GM21529 (cell line): ENCODE measurements around the gene RAET1G.
"Not testable (repeated sequence)": the region's sequence is repeated elsewhere in the genome, so short reads cannot be mapped to it uniquely, and the experiment has no call there.

Source experiments
- ATAC-seq: cut with Tn5 transposase; IDR thresholded peaks from one replicate; pipeline ENCODE4 v1.9.1; 2021; ENCODE audit not compliant: unreplicated experiment

RAET1G gene

DNA sequence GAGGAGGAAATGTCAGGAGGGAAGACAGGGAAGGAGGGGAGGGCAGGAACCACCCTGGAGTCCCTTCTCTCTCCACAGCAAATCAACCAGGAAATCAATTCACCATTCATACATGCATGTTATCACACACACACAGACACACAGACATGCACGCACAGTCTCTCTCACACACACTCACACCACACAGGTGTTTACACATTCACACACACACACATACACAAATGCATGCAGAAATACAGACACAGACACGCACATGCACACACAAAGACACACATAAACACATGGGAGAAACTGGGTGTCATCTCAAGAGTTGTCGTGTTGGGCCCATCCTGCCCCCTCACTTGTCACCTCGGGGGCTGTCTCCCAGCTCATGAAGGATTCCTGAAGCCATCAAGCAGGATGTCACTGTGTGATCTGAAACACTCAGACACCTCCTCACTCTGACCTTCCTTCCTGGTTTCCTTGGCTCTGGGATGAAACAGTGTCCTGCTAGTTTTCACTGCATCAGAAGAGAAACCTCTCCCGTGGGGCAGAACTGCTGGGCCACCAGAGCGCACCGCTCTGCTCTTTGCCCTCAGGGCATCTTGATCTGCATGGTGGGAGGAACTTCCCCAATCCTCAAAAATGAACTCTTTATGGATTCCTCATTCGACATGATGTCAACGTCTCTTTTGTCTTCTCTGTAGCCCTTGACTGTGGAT lies 9.2 kb downstream of the RAET1G start:
- no peak for ATAC-seq

DNA sequence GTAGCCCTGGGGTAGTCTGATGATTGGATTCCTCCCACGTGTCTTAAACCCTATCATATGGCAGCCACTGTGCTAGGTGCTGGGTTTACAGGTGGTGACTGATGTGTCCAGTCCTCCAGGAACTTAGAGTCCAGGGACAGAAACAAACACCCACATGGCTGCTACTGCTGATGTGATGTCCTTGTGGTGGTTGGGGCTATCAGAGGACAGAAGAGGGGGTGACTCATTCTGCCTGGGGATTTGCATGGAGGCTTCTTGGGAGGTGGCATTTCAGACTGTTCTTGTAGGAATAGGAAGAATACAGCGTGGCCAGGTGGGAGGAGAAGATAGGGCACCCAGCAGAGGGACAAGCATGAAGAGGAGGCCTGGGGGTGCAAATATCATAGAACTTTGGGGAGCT lies 9.8 kb downstream of the RAET1G start:
- ATAC-seq: no peak

DNA sequence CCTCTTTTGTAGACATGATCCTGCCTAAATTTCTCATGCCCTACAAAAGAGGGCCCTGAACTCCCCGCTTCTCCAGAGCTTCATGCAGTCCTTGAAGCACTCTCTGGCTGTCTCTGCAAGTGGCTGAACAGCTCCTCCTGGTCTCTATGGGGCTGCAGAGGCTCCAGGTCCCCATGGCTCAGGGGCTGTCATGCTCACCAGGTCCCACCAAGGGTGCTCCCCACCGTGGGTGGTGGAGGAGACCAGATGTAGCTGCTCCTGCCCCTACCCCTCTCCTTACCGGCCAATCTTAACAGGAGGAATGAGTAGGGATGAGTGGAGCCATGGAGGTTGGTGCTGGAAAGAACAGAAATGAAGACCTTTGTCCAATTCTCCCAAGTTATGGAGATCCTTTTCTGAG lies 10.2 kb downstream of the RAET1G start:
- ATAC-seq: not testable (repeated sequence)

DNA sequence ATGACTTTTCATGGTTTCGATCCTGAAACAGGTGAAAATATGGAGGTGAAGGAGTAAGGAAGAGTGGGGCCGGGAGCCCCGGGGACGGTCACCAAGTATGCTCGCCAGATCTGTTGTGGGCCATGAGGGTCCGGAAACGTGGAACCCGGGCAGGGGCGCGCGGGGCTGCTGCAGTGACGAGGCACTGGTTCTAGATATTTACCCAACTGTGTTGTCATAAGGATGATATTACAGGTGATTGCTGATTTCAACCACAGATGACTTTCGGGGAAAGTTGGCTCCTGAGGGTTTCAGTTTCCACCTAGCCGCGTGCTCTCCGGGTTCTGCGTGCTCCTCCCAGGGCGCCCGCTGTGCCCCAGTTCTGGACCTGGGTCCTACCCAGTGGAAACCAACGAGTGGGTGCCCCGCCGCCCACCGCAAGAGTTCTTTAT lies 12.2 kb downstream of the RAET1G start:
- ATAC-seq: no peak

DNA sequence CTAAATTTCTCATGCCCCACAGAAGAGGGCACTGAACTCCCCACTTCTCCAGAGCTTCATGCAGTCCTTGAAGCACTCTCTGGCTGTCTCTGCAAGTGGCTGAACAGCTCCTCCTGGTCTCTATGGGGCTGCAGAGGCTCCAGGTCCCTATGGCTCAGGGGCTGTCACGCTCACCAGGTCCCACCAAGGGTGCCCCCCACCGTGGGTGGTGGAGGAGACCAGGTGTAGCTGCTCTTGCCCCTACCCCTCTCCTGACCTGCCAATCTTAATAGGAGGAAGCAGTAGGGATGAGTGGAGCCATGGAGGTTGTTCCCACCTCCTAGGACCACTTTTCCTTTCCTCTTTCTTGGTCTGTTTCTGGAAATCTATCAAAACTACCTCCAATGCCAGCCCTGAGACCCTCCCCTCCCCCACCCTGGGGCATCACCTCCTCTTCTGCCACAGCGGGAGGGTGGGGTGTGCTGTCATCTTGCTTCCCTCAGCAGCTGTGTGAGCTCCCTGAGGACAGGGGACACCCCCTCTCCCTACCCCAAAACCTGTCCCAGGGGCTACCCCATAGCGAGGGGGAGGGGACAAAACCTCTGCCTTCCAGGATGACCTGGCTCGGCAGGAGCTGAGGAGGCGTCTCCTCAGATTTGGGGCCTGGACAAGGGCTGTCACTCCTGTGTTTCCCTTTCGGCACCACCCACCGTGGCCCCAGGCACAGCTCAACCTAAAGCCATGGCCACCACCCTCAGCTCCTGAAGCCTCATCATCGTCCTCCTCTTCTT lies 13.0 kb downstream of the RAET1G start:
- no peak for ATAC-seq

DNA sequence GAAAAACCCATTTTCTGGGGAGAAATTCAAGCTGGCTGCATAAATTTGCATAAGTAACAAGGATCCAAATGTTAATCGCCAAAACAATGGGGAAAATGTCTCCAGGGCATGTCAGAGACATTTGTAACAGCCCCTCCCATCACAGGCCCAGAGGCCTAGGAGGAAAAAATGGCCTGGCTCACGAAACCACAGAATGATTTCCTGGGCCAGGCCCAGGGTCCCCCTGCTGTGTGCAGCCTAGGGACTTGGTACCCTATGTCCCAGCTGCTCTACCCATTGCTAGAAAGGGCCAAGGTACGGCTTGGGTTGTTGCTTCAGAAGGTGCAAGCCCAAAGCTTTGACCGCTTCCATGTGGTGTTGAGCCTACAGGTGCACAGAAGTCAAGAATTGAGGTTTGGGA lies 14.4 kb downstream of the RAET1G start:
- ATAC-seq: not testable (repeated sequence)

DNA sequence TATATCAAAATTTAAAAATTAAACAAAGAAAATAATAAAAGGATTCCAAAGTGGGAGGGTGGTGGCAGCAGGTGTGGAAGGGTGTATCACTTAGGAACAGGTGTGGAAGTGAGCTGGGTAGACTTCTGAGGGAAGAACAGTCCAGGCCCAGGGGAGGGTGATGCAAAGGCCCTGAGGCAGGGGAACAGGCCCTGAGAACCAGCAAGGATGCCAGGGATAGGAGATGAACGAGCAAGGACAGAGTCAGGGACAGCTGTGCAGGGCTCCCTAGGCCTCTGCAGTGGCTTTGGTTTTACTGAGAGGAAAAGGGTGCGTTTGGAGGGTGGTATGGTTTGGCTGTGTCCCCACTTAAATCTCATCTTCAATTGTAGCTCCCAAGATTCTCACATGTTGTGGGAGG lies 15.6 kb downstream of the RAET1G start:
- no peak for ATAC-seq

DNA sequence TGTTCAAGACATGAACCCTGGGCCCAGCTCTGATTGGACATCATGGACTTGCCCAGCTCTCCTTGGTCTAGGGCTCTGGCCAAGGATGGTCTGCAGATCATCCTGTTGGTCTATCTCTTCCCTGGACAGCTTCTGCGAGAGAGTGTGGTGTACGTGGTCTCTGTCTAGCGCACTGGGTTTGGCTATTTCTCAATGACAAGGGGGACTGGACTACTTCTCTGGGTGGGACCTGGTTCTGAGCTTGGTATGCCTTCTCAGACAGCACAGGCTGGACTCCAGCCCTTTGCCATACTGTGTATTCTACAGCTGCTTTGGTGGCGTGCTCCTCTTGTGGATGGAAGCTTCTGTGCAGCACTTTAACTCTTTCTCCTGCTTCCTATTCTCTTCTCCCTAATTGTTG lies 16.5 kb downstream of the RAET1G start:
- no peak for ATAC-seq

DNA sequence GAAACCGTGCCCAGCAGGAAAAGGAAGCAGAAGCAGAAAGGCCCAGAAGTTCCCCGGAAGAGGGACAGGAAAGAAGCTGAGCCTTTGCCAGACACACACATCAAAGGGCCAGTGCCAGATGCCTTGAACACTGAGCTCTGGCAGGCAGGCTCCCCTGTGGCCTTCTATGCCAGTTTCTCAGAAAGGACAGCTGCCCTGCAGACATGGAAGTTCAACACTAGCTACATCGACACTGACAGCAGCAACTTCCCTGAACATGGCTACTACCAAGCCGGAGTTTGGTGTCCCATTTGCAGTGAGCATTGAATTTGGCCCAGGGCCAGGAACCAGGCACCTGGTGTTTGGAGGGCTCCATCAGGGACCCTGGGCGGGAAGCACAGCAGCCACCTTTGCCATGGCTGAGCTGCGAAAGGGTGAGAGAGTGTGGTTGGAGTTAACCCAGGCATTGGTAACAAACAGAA lies 17.0 kb downstream of the RAET1G start:
- ATAC-seq: no peak

DNA sequence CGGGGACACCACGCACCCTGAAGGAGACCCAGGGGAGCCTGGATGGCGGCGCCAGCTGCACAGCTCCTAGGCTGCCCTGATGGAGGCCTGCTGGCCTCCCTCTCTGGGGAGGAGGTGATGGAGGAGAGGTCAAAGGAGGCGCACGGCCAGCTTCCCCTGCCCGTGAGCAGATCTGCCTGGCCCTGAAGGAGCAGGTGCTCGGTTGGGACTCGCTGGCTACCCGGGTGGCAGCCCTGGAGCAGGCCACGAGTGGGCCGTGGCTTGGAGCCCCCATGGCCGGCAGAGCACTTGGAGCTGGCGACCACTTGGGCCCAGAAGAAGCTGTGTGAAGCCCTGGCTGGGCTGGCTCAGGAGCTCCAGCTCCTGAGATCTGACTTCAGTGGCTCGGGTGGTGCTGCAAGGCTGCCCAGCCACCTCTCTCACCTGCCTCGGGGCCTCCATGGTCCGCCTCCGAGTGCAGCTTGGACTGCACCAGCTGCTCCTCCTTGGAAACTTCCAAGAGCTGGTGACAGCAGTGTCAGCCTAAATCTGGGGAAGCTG lies 17.5 kb downstream of the RAET1G start:
- no peak for ATAC-seq

DNA sequence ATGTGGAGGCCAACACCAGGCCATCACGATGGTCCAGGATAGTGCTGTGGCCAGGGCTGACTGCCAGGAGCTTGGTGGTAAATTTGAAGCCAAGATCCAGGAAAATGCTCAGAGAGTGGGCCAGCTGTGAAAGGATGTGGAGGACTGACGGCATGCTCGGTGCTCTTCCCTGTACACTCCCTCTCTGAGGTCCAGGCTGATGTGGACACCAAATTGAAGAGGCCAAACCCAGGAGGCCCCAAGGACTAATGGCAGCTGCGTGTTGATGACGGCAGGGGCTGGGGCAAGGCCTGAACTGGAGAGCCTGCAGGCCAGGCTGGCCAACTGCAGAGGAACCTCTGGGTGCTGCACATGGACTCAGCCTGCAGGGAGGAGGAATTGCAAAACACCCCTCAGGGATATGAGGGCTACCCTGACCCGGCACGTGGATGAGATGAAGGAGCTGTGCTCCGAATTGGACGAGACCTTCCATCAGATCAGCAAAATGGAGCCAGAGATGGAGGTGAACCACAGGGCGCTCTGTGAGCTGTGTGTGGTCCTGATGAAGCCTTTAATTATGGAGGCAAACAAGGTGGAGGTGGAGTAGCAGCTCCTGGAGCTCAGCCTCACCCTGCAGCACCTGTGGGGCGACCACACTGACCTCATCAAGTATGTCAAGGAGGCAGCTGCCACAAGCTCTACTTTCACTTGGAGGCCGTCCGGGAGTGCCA lies 18.1 kb downstream of the RAET1G start:
- ATAC-seq: no peak

DNA sequence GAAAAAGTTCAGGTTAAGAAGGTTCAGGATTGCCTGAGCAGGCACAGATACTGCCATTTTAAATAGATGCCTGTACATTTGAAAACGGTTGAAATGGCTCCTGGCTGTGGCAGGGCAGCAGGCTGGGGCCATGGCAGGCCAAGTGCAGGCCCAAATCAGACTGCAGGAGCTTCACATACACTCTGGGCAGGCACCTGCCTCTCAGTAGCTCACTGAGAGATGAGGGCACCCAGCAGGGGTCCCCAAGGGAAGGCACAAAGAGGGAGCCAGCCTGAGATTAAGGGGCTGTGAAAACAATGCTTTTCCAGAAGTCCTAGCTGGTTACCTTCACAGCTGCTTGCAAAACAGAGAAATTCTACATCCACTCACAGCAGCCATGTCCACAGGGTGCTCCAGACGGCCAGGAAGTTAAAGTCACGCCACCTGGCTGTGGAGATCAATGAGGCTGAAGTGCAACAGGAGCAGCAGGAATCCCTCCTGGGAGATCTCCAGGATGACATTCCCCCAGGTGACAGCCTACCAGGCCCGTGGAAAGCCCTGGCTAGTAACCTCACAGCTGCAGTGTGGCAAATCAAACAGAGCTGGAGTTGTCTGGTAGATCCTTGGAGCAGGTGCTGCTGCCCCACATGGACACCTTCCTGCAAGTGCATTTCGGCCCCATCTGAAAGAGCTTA lies 18.8 kb downstream of the RAET1G start:
- ATAC-seq: no peak

DNA sequence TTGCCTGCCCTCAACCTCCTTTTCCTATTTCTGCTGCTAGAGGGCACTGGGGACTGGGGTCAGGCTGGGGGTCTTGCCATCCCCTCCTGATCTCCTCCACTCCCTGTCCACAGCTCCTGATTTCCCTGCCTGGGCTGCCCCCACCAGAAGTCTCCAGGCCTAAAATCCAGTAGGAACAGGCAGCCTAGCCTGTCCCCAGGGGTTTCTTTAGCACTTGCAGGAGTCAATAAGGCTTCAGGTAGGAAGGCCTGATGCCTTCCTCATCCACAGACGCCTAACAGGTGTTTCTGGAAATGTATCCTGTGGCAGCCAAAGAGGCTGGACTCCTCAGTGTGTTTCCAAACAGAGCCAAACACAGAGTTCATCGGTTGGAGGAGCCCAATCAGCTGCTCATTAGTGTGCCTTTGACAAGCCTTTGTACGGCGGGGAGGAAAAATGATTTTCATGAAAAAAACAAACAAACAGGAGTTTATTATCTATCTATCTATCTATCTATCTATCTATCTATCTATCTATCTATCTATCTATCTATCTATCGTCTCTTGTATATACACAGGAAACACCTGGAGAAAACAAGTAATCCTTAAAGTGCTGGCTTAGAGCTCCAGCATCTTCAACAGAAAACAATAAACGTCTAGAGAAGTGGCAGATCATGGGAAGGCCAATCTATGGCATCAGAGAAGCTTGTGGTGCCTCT lies 21.3 kb downstream of the RAET1G start:
- no peak for ATAC-seq

DNA sequence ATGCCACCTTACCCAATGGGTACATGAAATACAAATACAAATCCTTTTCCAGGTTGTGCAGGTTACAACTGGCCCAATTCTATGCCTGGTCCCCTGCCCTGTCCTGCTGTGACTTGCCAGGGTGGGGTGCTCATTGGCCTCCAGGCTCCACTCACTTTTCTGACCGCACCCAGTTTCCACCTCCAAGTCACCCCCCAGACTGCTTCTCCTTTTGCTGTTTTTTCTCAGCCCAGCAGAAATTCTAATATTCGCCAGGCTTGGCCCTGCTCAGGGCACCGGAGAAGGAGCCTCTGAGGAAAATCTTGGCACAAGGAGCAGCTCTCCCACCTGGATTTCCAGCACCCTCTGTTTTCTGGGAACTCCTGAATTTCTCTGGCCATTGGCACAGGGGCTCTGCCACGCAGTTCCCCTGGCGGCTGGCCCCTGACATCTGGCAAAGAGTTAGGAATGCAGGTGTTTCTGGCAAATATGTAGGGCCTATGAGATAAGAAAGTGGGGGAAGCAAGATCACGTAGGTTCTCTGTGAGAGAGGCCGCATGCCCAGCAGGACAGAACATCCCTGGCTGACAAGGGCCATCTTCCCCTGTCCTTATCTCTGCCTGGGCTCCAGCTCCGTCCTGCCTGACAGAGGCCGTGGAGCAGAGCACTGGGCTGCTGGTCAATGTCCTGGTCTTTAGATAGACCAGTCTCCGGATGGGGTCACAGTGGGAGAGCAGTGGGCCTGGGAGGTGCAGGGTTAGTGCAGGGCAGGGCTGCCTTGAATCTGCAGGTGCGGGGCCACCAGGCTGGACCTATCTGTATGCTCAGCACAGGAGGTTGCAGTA lies 22.1 kb downstream of the RAET1G start:
- no peak for ATAC-seq

DNA sequence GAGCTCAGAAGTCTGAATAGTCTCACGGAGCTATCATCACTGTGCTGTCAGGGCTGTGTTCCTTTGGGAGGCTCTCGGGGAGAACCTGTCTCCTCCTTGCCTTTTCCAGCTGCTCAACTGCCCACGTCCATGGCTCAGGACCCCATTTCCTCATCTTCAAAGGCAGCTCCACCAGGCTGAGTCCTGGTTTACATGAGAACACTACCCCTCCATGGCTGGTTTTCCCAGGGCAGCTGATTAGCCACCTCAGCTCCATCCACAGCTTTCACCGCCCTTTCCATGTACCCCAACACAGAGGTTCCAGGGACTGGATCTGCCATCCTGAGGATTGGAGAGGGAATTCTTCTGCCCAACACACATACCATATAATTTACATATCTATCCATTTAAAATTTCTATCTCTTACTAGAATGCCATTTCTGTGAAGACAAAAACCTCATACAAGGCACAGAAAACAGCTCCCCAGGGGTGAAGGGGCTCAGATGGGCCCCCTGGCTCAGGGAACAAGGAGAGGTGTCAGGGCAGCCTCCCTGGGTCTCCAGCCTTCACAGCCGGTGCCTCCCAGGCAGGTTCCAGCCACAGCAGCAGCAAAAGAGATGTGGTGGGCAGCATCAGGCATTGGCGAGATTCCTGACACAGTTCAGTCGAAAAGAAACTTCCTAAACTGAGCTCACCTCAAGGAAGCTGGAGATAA lies 22.8 kb downstream of the RAET1G start:
- no peak for ATAC-seq

DNA sequence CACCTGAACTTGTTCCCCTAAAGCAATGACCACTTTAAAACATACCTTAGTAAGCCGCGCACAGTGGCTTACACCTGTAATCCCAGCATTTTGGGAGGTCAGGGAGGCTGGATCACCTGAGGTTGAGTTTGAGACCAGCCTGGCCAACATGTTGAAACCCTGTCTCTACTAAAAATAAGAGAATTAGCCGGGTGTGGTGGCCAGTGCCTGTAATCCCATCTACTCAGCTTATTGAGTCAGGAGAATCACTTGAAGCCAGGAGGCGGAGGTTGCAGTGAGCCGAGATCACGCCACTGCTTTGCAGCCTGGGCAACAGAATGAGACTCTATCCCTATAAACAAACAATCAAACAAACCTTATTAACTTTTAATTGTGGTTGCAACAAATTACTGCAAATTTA lies 23.4 kb downstream of the RAET1G start:
- no peak for ATAC-seq

DNA sequence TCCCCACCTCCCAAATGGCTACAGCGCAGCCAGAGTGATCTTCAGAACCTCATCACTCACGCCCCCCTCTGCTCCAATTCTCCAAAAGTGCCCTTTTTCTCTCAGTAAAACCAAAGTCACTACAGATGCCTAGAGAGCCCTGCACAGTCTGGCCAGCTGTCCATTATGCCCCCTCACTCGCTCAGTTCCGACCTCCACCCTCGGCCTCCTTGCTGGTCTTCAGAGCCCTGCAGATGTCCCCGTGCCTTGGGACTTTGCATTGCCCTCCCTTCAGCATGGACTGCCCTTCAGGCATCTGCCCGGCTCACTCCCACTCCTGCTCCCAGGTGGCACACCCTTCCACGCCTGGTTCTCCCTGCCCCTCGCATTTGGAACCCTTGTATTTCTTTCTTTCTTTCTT lies 24.0 kb downstream of the RAET1G start:
- no peak for ATAC-seq

DNA sequence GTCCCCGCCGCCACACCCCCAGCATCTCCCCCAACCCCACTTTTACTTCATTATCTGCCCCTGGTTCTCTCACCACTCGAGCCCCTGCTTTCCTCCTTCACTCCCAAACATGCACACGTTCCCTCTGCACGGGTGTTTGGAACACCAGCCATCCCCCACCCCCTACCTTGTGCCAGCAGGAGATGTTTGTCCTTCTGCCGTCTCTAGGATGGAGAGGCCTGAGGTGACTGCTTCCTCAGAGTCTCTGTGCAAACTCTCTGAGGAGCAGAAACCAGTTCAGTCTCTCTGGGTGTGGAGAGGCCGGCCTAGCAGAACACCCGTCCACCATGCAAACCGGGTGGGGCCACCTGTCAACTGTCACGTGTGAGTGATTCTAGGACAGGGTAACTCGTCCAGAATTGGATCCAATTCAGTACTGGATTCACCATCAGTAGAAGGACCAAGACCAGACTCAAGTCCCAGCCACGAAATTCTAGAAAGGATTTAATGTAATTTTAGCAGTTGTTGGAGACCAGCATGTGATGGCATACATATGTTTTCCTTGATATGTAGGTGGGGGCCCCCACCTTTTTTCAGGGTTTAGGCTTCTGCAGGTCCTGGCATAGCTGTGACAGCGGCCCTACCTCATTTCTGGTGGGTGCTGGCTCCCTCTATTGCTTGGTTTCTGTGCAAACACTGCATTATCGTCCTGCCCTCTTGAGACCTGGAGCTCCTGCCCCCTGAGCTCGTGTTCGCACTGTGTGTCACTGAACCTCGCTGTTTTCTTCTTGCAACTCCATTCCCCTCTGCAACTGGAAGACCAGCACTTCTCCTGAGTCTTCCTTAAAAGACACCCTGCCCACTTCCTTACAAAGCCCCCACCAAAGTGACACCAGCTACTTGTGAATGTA lies 24.8 kb downstream of the RAET1G start, which contains the start of gene RAET1E:
RAET1E (minus strand) TSS at position 259 of the 890 bp plus-strand sequence. CDS start 7,212 bp downstream, outside the sequence.
- no peak for ATAC-seq
